ENCODE measurements around the gene CPE.

CPE gene

GRCh38 chr4:165461159-165461821, 82.5 kb downstream of the CPE start:
- no peak for TF ChIP-seq CTCF (IDR thresholded peaks at IDR 0.05; ENCODE audit: low read length)
- TF ChIP-seq EZH2 (optimal IDR thresholded peaks at IDR 0.05; ENCODE audit: low read depth, low read length), result no peak
- TF ChIP-seq EZH2phosphoT487 (IDR thresholded peaks at IDR 0.05; ENCODE audit: low read length), result no peak
- Histone ChIP-seq H3K36me3 (replicated peaks; ENCODE audit: insufficient read depth, low read length) (no peaks in the 10 kb centered on the region), H2AFZ (ENCODE audit: low read length) (no peak overlapping the region), H3K4me1 (ENCODE audit: low read length) (no peaks in the 10 kb centered on the region), H3K4me2 (ENCODE audit: low read depth, low read length) (no peak overlapping the region), H3K27me3 (replicated peaks; ENCODE audit: insufficient read depth, low read length) (no peaks in the 10 kb centered on the region), H3K79me2 (ENCODE audit: low read length) (no peaks in the 10 kb centered on the region), H3K9me3 (replicated peaks; ENCODE audit: insufficient read depth, low read length) (no peaks in the 10 kb centered on the region), H3K27ac (ENCODE audit: low read length) (no peak overlapping the region), H3K4me3 (ENCODE audit: low read length) (no peak overlapping the region), H4K20me1 (ENCODE audit: insufficient read depth, low read length) (no peaks in the 10 kb centered on the region), H3F3A (ENCODE audit: insufficient read depth, low read length) (no peaks in the 10 kb centered on the region), H3K9me2 (replicated peaks; ENCODE audit: insufficient read depth, low read length) (no peaks in the 10 kb centered on the region), H3K9ac (ENCODE audit: low read length) (no peak overlapping the region)
- no peak for DNase-seq

GRCh38 chr4:165462009-165462408, 83.2 kb downstream of the CPE start:
- DNase-seq, result no peak
- H3K9me3 ChIP-seq (replicated peaks; ENCODE audit: insufficient read depth, low read length), result no peaks in the 10 kb centered on the region

GRCh38 chr4:165464376-165464775, 85.6 kb downstream of the CPE start:
- Histone ChIP-seq H3K4me3 (ENCODE audit: low read length) (no peak overlapping the region), H3F3A (ENCODE audit: insufficient read depth, low read length) (no peaks in the 10 kb centered on the region), H4K20me1 (ENCODE audit: insufficient read depth, low read length) (no peaks in the 10 kb centered on the region), H3K9me3 (replicated peaks; ENCODE audit: insufficient read depth, low read length) (no peaks in the 10 kb centered on the region), H3K36me3 (replicated peaks; ENCODE audit: insufficient read depth, low read length) (no peaks in the 10 kb centered on the region), H3K4me2 (ENCODE audit: low read depth, low read length) (no peak overlapping the region), H3K4me1 (ENCODE audit: low read length) (no peaks in the 10 kb centered on the region), H3K27ac (ENCODE audit: low read length) (no peak overlapping the region), H2AFZ (ENCODE audit: low read length) (peak overlapping the region; percentile 30; the same call in 1 of the 2 replicates), H3K79me2 (ENCODE audit: low read length) (no peaks in the 10 kb centered on the region), H3K9ac (ENCODE audit: low read length) (no peak overlapping the region), H3K9me2 (replicated peaks; ENCODE audit: insufficient read depth, low read length) (no peaks in the 10 kb centered on the region), H3K27me3 (replicated peaks; ENCODE audit: insufficient read depth, low read length) (no peaks in the 10 kb centered on the region)
- TF ChIP-seq CTCF (IDR thresholded peaks at IDR 0.05; ENCODE audit: low read length), result no peak
- TF ChIP-seq EZH2phosphoT487 (IDR thresholded peaks at IDR 0.05; ENCODE audit: low read length), result no peak
- no peak for TF ChIP-seq EZH2 (optimal IDR thresholded peaks at IDR 0.05; ENCODE audit: low read depth, low read length)
- no peak for DNase-seq

More at GRCh38 chr4:165462009-165462408, 83.2 kb downstream of the CPE start:
- Histone ChIP-seq H3K79me2 (ENCODE audit: low read length) (no peaks in the 10 kb centered on the region), H3K4me3 (ENCODE audit: low read length) (no peak overlapping the region), H3K36me3 (replicated peaks; ENCODE audit: insufficient read depth, low read length) (no peaks in the 10 kb centered on the region), H3K27me3 (replicated peaks; ENCODE audit: insufficient read depth, low read length) (no peaks in the 10 kb centered on the region), H3K9ac (ENCODE audit: low read length) (no peak overlapping the region), H3K9me2 (replicated peaks; ENCODE audit: insufficient read depth, low read length) (no peaks in the 10 kb centered on the region), H3F3A (ENCODE audit: insufficient read depth, low read length) (no peaks in the 10 kb centered on the region), H2AFZ (ENCODE audit: low read length) (no peak overlapping the region), H3K4me1 (ENCODE audit: low read length) (no peaks in the 10 kb centered on the region), H3K27ac (ENCODE audit: low read length) (no peak overlapping the region), H3K4me2 (ENCODE audit: low read depth, low read length) (no peak overlapping the region), H4K20me1 (ENCODE audit: insufficient read depth, low read length) (no peaks in the 10 kb centered on the region)
- TF ChIP-seq CTCF (IDR thresholded peaks at IDR 0.05; ENCODE audit: low read length) (no peak), EZH2phosphoT487 (IDR thresholded peaks at IDR 0.05; ENCODE audit: low read length) (no peak), EZH2 (optimal IDR thresholded peaks at IDR 0.05; ENCODE audit: low read depth, low read length) (no peak)
